Measurements from ENCODE around the gene MTHFD2L. TPM values are rescaled to one million over a fixed set of nuclear protein-coding genes. Genes with fewer than 3 reads are reported as not detected.

The MTHFD2L gene
- total and polyA plus RNA-seq, 8 donors = 9.1 to 19.1 (median 16.6) TPM

DNA sequence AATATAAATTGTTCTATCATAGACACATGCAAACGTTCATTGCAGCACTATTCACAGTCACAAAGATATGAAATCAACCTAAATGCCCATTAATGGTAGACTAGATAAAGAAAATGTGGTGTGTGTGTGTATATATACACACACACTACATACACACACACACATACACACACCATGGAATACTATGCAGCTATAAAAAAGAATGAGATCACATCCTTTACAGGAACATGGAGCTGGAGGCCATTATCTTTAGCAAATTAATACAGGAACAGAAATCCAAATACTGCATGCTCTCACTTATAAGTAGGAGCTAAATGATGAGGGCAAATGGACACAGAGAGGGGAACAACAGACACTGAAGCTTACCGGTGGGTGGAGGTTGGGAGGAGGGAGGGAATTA, 65.2 kb downstream of the MTHFD2L start:
- H3K27me3 ChIP-seq = no peaks in the 10 kb centered on the region
- H3K27ac ChIP-seq = no peak overlapping the region
- DNase-seq (no peak), ATAC-seq (no peak)
- no peaks in the 10 kb centered on the region for H3K36me3 ChIP-seq
- H3K4me3 ChIP-seq = no peak overlapping the region
- peaks cover 0 to 5% of the 10 kb centered on the region in 2 donors for H3K4me1 ChIP-seq
- intact Hi-C loops (cut with DNase I) = no loop called here
- TF ChIP-seq, protein P1, sequence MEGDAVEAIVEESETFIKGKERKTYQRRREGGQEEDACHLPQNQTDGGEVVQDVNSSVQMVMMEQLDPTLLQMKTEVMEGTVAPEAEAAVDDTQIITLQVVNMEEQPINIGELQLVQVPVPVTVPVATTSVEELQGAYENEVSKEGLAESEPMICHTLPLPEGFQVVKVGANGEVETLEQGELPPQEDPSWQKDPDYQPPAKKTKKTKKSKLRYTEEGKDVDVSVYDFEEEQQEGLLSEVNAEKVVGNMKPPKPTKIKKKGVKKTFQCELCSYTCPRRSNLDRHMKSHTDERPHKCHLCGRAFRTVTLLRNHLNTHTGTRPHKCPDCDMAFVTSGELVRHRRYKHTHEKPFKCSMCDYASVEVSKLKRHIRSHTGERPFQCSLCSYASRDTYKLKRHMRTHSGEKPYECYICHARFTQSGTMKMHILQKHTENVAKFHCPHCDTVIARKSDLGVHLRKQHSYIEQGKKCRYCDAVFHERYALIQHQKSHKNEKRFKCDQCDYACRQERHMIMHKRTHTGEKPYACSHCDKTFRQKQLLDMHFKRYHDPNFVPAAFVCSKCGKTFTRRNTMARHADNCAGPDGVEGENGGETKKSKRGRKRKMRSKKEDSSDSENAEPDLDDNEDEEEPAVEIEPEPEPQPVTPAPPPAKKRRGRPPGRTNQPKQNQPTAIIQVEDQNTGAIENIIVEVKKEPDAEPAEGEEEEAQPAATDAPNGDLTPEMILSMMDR (IDR thresholded peaks at IDR 0.05) = no peak
- no peaks in the 10 kb centered on the region for H3K9me3 ChIP-seq

GRCh38 chr4:74223801-74224200, 65.9 kb downstream of the MTHFD2L start:
- intact Hi-C loops (cut with DNase I) = no loop called here
- TF ChIP-seq, protein P1 (IDR thresholded peaks at IDR 0.05) = no peak
- Histone ChIP-seq H3K4me1 (peaks cover 0 to 5% of the 10 kb centered on the region in 2 donors), H3K27me3 (no peaks in the 10 kb centered on the region), H3K27ac (no peak overlapping the region), H3K36me3 (no peaks in the 10 kb centered on the region), H3K4me3 (no peak overlapping the region), H3K9me3 (no peaks in the 10 kb centered on the region)
- DNase-seq = no peak
- ATAC-seq = no peak

DNA sequence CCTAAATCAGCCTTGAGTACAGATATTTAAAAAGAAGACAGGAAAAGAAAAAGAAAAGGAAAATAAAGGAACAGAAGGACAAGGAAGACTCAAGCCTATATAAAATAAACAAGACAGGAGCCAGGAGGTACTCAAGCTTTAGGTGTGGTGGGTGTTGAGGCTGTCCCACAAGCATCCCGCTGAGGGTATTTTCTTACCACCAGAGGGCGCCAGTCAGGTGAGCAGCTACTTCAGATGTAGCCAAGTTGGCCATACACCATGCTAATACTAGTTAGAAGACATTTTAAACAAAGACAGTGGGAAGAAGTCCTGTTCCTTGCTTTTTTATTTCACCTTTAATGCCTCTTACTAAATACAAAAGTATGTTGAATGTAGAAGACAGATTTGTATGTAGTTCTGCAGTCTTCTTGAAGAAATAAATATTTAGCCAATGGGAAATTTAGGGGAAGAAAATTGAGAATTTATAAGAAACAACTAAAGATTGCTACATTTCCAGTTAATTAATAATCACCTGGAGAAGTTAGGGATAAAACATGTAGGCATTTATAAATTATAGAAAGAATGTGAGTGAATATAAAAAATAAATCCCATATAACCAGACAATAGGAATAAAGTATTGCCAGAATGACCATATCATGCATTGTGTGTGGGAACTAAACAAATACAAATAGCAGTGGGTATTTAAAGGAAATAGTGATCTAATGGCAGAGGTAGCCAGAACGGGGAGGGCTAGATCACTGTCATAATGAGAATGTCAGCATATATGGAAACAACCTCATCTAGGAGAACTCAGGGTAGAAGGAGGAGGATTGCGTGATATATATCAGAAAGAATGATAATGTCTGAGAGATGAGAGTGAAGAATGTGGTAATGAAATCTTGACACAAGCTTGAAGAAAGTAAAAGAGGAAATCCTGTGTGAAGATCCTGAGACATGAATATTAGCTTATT, 71.0 kb downstream of the MTHFD2L start:
- H3K27me3 ChIP-seq = no peaks in the 10 kb centered on the region
- ATAC-seq = peak; percentile 81
- intact Hi-C loops (cut with DNase I) = no loop called here

GRCh38 chr4:74230902-74231499, 73.1 kb downstream of the MTHFD2L start:
- Histone ChIP-seq H3K27me3 (no peaks in the 10 kb centered on the region), H3K36me3 (no peaks in the 10 kb centered on the region), H3K27ac (peak overlapping the region in 1 of 2 donors; percentile 75), H3K4me3 (no peak overlapping the region), H3K9me3 (no peaks in the 10 kb centered on the region), H3K4me1 (peaks cover 0 to 30% of the 10 kb centered on the region in 2 donors)
- intact Hi-C loops (cut with DNase I) = no loop called here
- peak in 1 of 4 donors; percentile 34 for DNase-seq
- ATAC-seq = peak; percentile 76
- TF ChIP-seq, protein P1 (IDR thresholded peaks at IDR 0.05) = no peak

More for the DNA sequence above, 71.0 kb downstream of the MTHFD2L start:
- no peak overlapping the region for H3K4me3 ChIP-seq
- peaks cover 0 to 31% of the 10 kb centered on the region in 2 donors for H3K4me1 ChIP-seq
- TF ChIP-seq, protein P1 (IDR thresholded peaks at IDR 0.05) = peak; percentile 76 to 85
- DNase-seq = peak; percentile 30 to 60 (median 59)
- H3K27ac ChIP-seq = no peak overlapping the region
- no peaks in the 10 kb centered on the region for H3K36me3 ChIP-seq
- no peaks in the 10 kb centered on the region for H3K9me3 ChIP-seq

GRCh38 chr4:74235135-74235534, 77.2 kb downstream of the MTHFD2L start:
- Histone ChIP-seq H3K9me3 (no peaks in the 10 kb centered on the region), H3K4me3 (no peak overlapping the region), H3K27ac (no peak overlapping the region), H3K36me3 (no peaks in the 10 kb centered on the region), H3K4me1 (peaks cover 0 to 17% of the 10 kb centered on the region in 2 donors), H3K27me3 (no peaks in the 10 kb centered on the region)
- intact Hi-C loops (cut with DNase I) = no loop called here
- TF ChIP-seq, protein P1 (IDR thresholded peaks at IDR 0.05) = no peak
- no peak for ATAC-seq
- no peak for DNase-seq

Measured in left lung (tissue), 10 donors.